ENCODE data around the gene CCDC7. TPM values are rescaled to one million over a fixed set of nuclear protein-coding genes. Genes with fewer than 3 reads are reported as not detected.

CCDC7 gene
- total RNA-seq, 1 experiment from 2014 or later: 6.0 TPM

- POLR2A ChIA-PET: no interaction called here
Observed at GRCh38 chr10:32906595-32906994, 460.7 kb downstream of the CCDC7 start.

GRCh38 chr10:32909456-32909855, 463.5 kb downstream of the CCDC7 start:
- H3K4me1 ChIP-seq (ENCODE audit: control insufficient read depth, insufficient read depth, low read length): no peaks in the 10 kb centered on the region; the same call in 1 of the 2 replicates
- CTCF ChIA-PET: no interaction called here

More at GRCh38 chr10:32906595-32906994, 460.7 kb downstream of the CCDC7 start:
- no TSS peak for BruUV-seq (replicated peaks)
- H3K36me3 ChIP-seq (ENCODE audit: control insufficient read depth, insufficient read depth, low read length): peaks cover 52% of the 10 kb centered on the region
- H3K4me3 ChIP-seq (ENCODE audit: low read depth in 2 of 2, low read length in 2 of 2): no peak overlapping the region
- H3K27me3 ChIP-seq (ENCODE audit: control insufficient read depth, insufficient read depth, low read length): no peaks in the 10 kb centered on the region
- peak overlapping the region; percentile 52 for H3K27ac ChIP-seq (ENCODE audit: low read length)
- peak; percentile 52; the same call in 1 of the 2 replicates for ATAC-seq
- CTCF ChIA-PET: no interaction called here
- DNase-seq (ENCODE audit: low read depth, low spot score): no peak
- H3K4me1 ChIP-seq (ENCODE audit: control insufficient read depth, insufficient read depth, low read length): no peaks in the 10 kb centered on the region; the same call in 1 of the 2 replicates
- in situ Hi-C loops (cut with HindIII; ENCODE audit: low pct_unique_long_range_greater_than_20kb, low sequenced_read_pairs) (no loop called here), intact Hi-C loops (cut with micrococcal nuclease; ENCODE audit: unreplicated experiment) (no loop called here)
- TF ChIP-seq SIN3A (IDR thresholded peaks at IDR 0.05; ENCODE audit: borderline replicate concordance, insufficient read depth, low read depth, low read length) (no peak), REST (IDR thresholded peaks at IDR 0.05; ENCODE audit: insufficient read depth in 1 of 2, low read depth in 2 of 2, low read length in 1 of 2) (no peak), TCF7L2 (IDR thresholded peaks at IDR 0.05; ENCODE audit: low read depth, low read length) (no peak), CTCF (IDR thresholded peaks at IDR 0.05) (no peak), POLR2AphosphoS5 (IDR thresholded peaks at IDR 0.05; ENCODE audit: low read depth, low read length) (no peak)
- no peaks in the 10 kb centered on the region for H3K9me3 ChIP-seq (ENCODE audit: control insufficient read depth, insufficient read depth, low read depth, low read length)

More at GRCh38 chr10:32909456-32909855, 463.5 kb downstream of the CCDC7 start:
- H3K36me3 ChIP-seq (ENCODE audit: control insufficient read depth, insufficient read depth, low read length): peaks cover 38% of the 10 kb centered on the region
- ATAC-seq (no peak), DNase-seq (ENCODE audit: low read depth, low spot score) (no peak)
- no peak overlapping the region for H3K4me3 ChIP-seq (ENCODE audit: low read depth in 2 of 2, low read length in 2 of 2)
- H3K9me3 ChIP-seq (ENCODE audit: control insufficient read depth, insufficient read depth, low read depth, low read length): no peaks in the 10 kb centered on the region
- no peaks in the 10 kb centered on the region for H3K27me3 ChIP-seq (ENCODE audit: control insufficient read depth, insufficient read depth, low read length)
- intact Hi-C loops (cut with micrococcal nuclease; ENCODE audit: unreplicated experiment): no loop called here
- in situ Hi-C loops (cut with HindIII; ENCODE audit: low pct_unique_long_range_greater_than_20kb, low sequenced_read_pairs): no loop called here
- POLR2A ChIA-PET: no interaction called here
- no TSS peak for BruUV-seq (replicated peaks)
- TF ChIP-seq REST (IDR thresholded peaks at IDR 0.05; ENCODE audit: insufficient read depth in 1 of 2, low read depth in 2 of 2, low read length in 1 of 2) (no peak), POLR2AphosphoS5 (IDR thresholded peaks at IDR 0.05; ENCODE audit: low read depth, low read length) (no peak), SIN3A (IDR thresholded peaks at IDR 0.05; ENCODE audit: borderline replicate concordance, insufficient read depth, low read depth, low read length) (no peak), TCF7L2 (IDR thresholded peaks at IDR 0.05; ENCODE audit: low read depth, low read length) (no peak), CTCF (IDR thresholded peaks at IDR 0.05) (no peak)
- peak overlapping the region; percentile 45 for H3K27ac ChIP-seq (ENCODE audit: low read length)
